ENCODE data around the gene MARCHF7.

DNA sequence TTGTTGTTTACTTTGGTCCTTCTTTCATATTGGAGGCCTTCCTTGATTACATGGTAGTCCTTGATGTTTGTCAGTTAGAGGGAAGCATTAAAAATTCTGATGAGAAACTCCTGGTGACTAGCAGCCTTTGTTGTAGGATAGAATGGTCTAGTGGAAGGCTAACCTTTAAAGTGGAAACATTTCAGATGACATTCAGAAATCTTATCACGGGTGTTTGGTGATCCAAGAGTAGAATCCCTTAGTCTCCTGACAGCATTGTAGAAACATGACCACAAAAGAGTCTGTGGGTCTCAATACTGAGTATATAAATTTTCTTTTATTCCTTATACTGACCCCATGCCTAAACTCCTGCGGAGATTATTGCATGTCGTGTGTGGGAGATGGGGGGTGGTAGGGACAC lies 13.4 kb downstream of the MARCHF7 start:
- TF ChIP-seq POLR2A (IDR thresholded peaks at IDR 0.05): no peak
- TF ChIP-seq, protein P1, sequence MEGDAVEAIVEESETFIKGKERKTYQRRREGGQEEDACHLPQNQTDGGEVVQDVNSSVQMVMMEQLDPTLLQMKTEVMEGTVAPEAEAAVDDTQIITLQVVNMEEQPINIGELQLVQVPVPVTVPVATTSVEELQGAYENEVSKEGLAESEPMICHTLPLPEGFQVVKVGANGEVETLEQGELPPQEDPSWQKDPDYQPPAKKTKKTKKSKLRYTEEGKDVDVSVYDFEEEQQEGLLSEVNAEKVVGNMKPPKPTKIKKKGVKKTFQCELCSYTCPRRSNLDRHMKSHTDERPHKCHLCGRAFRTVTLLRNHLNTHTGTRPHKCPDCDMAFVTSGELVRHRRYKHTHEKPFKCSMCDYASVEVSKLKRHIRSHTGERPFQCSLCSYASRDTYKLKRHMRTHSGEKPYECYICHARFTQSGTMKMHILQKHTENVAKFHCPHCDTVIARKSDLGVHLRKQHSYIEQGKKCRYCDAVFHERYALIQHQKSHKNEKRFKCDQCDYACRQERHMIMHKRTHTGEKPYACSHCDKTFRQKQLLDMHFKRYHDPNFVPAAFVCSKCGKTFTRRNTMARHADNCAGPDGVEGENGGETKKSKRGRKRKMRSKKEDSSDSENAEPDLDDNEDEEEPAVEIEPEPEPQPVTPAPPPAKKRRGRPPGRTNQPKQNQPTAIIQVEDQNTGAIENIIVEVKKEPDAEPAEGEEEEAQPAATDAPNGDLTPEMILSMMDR (IDR thresholded peaks at IDR 0.05): no peak

Measured in thyroid gland (tissue), 4 donors.